DOHH2 (cell line): Measurements from ENCODE around the gene AP2A1.

ENCODE experiments used
- H3F3A ChIP-seq: fragments of 200-600 bp; sonication (generic), shearing (Covaris generic); 2 replicates; pipeline ENCODE4 v1.6.0; 2016; ENCODE audit warnings: antibody characterized with exemption, mild to moderate bottlenecking; ENCODE audit not compliant: control insufficient read depth, insufficient read depth
- H3K27ac ChIP-seq: fragments of 200-600 bp; sonication (generic); 2 replicates; pipeline ENCODE4 v1.5.1; 2014; ENCODE audit warnings: low read depth, mild to moderate bottlenecking, low read length, moderate library complexity
- H3K27me3 ChIP-seq: fragments of 200-600 bp; sonication (generic); 2 replicates; pipeline ENCODE4 v1.6.1; 2014; ENCODE audit warnings: mild to moderate bottlenecking, low read length, mixed read lengths; ENCODE audit not compliant: control insufficient read depth
- H3K36me3 ChIP-seq: fragments of 200-600 bp; sonication (generic); 2 replicates; pipeline ENCODE4 v1.6.1; 2014; ENCODE audit warnings: mild to moderate bottlenecking, low read length, moderate library complexity, mixed read lengths; ENCODE audit not compliant: control insufficient read depth
- H3K4me1 ChIP-seq: fragments of 200-600 bp; sonication (generic); 2 replicates; pipeline ENCODE4 v1.6.1; 2014; ENCODE audit warnings: mild to moderate bottlenecking, low read length, mixed read lengths; ENCODE audit not compliant: control insufficient read depth
- H3K4me2 ChIP-seq: fragments of 200-600 bp; sonication (generic); 2 replicates; pipeline ENCODE4 v1.6.0; 2014; ENCODE audit warnings: mild to moderate bottlenecking, low read length, moderate library complexity
- H3K4me3 ChIP-seq: fragments of 200-600 bp; sonication (generic); 2 replicates; pipeline ENCODE4 v1.5.1; 2014; ENCODE audit warnings: mild to moderate bottlenecking, low read length, mixed read lengths
- H3K79me2 ChIP-seq: fragments of 200-600 bp; sonication (generic); 2 replicates; pipeline ENCODE4 v1.6.1; 2014; ENCODE audit warnings: mild to moderate bottlenecking, low read length, mixed read lengths; ENCODE audit not compliant: control insufficient read depth
- H3K9me2 ChIP-seq: fragments of 200-600 bp; sonication (generic); replicated peaks from 2 replicates; pipeline ENCODE4 v1.6.1; 2014; ENCODE audit warnings: mild to moderate bottlenecking, low read length, mixed read lengths; ENCODE audit not compliant: control insufficient read depth
- H3K9me3 ChIP-seq: fragments of 200-600 bp; sonication (generic); 2 replicates; pipeline ENCODE4 v1.6.1; 2014; ENCODE audit warnings: antibody characterized with exemption, low read length, mixed read lengths; ENCODE audit not compliant: control insufficient read depth, insufficient read depth
- H4K20me1 ChIP-seq: fragments of 200-600 bp; sonication (generic); 2 replicates; pipeline ENCODE4 v1.6.0; 2014; ENCODE audit warnings: low read depth, mild to moderate bottlenecking, antibody characterized with exemption, low read length, moderate library complexity; ENCODE audit not compliant: control insufficient read depth, insufficient read depth
- EZH2phosphoT487 ChIP-seq: fragments of 200-600 bp; sonication (generic); IDR thresholded peaks from 2 replicates; pipeline ENCODE4 v1.6.1; 2017; ENCODE audit warnings: borderline replicate concordance, mild to moderate bottlenecking, antibody characterized with exemption, low read length, moderate library complexity, mixed read lengths
- TF ChIP-seq, protein P1 (sequence below): fragments of 200-600 bp; sonication (generic); IDR thresholded peaks from one replicate; pipeline ENCODE4 v1.5.1; 2014; ENCODE audit warnings: antibody characterized with exemption, mild to moderate bottlenecking, low read depth, low read length; ENCODE audit not compliant: poor library complexity, severe bottlenecking

AP2A1 gene

DNA sequence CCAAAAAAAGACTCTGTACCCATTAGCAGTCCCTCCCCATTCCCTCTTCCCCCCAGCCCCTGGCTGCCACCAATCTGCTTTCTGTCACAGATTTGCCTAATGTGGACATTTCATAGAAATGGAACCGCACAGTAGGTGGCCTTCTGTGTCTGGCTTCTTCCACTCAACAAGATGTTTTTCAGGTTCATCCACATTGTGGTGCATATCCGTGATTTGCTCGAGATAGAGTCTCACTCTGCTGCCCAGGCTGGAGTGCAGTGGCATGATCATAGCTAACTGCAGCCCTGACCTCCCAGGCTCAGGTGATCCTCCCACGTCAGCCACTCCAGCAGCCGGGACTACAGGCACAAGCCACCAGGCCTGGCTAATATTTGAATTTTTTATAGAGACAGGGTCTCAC lies 20.9 kb downstream of the AP2A1 start:
- Histone ChIP-seq H3K4me3 (no peak overlapping the region), H3K27ac (no peak overlapping the region), H3K79me2 (no peaks in the 10 kb centered on the region), H4K20me1 (no peaks in the 10 kb centered on the region), H3K36me3 (peaks cover 35% of the 10 kb centered on the region), H3F3A (no peaks in the 10 kb centered on the region), H3K4me2 (no peak overlapping the region), H3K4me1 (no peaks in the 10 kb centered on the region), H3K9me3 (no peaks in the 10 kb centered on the region), H3K9me2 (no peaks in the 10 kb centered on the region), H3K27me3 (no peaks in the 10 kb centered on the region)
- TF ChIP-seq EZH2phosphoT487, result no peak

DNA sequence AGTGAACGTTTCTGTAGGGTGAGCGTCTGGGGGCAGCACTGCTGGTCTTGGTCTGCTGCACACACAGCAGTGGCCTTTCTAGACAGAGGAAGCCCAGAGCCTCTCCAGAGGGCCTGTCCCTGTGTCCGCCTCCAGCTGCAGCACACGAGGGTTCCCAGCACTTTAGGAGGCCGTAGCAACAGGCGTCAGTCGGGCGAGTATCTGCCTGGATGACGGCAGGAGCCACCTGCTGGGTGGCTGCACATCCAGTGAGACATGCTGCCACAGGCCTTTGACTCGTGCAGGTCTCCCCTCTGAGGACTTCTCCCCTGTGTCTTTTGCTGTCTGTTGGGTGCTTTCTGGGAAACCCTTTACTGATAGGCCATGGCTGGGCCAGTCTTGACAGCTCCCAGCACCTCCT lies 22.1 kb downstream of the AP2A1 start:
- Histone ChIP-seq H3K4me1 (no peaks in the 10 kb centered on the region), H3K4me2 (no peak overlapping the region), H4K20me1 (no peaks in the 10 kb centered on the region), H3K9me2 (no peaks in the 10 kb centered on the region), H3K36me3 (peaks cover 32% of the 10 kb centered on the region), H3K27me3 (no peaks in the 10 kb centered on the region), H3F3A (no peaks in the 10 kb centered on the region), H3K9me3 (no peaks in the 10 kb centered on the region), H3K27ac (no peak overlapping the region), H3K79me2 (no peaks in the 10 kb centered on the region), H3K4me3 (no peak overlapping the region)
- no peak for TF ChIP-seq EZH2phosphoT487
- TF ChIP-seq, protein P1, sequence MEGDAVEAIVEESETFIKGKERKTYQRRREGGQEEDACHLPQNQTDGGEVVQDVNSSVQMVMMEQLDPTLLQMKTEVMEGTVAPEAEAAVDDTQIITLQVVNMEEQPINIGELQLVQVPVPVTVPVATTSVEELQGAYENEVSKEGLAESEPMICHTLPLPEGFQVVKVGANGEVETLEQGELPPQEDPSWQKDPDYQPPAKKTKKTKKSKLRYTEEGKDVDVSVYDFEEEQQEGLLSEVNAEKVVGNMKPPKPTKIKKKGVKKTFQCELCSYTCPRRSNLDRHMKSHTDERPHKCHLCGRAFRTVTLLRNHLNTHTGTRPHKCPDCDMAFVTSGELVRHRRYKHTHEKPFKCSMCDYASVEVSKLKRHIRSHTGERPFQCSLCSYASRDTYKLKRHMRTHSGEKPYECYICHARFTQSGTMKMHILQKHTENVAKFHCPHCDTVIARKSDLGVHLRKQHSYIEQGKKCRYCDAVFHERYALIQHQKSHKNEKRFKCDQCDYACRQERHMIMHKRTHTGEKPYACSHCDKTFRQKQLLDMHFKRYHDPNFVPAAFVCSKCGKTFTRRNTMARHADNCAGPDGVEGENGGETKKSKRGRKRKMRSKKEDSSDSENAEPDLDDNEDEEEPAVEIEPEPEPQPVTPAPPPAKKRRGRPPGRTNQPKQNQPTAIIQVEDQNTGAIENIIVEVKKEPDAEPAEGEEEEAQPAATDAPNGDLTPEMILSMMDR, result no peak

DNA sequence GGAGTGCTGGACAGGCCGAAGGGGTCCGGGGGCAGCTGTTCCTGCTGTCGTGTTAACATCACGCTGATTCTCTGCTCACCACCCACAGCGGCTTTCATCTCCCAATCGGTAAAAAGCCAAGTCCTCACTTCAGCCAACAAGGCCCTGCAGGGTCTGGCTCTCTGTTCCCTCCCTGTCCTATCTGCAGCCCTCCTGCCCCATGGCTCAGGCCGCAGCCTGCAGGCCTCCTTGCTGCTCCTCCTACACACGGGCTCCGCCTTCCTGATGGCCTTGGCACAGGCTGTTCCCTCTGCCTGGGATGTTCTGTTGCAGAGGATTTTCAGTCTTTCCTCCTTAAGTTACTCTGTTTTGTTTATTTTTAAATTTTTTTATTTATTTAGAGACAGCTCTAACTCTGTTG lies 24.1 kb downstream of the AP2A1 start:
- Histone ChIP-seq H3K4me1 (no peaks in the 10 kb centered on the region), H3K9me2 (no peaks in the 10 kb centered on the region), H3F3A (no peaks in the 10 kb centered on the region), H4K20me1 (no peaks in the 10 kb centered on the region), H3K4me2 (no peak overlapping the region), H3K9me3 (no peaks in the 10 kb centered on the region), H3K36me3 (peaks cover 40% of the 10 kb centered on the region), H3K4me3 (no peak overlapping the region), H3K27me3 (no peaks in the 10 kb centered on the region), H3K79me2 (no peaks in the 10 kb centered on the region), H3K27ac (no peak overlapping the region)
- TF ChIP-seq EZH2phosphoT487, result no peak

DNA sequence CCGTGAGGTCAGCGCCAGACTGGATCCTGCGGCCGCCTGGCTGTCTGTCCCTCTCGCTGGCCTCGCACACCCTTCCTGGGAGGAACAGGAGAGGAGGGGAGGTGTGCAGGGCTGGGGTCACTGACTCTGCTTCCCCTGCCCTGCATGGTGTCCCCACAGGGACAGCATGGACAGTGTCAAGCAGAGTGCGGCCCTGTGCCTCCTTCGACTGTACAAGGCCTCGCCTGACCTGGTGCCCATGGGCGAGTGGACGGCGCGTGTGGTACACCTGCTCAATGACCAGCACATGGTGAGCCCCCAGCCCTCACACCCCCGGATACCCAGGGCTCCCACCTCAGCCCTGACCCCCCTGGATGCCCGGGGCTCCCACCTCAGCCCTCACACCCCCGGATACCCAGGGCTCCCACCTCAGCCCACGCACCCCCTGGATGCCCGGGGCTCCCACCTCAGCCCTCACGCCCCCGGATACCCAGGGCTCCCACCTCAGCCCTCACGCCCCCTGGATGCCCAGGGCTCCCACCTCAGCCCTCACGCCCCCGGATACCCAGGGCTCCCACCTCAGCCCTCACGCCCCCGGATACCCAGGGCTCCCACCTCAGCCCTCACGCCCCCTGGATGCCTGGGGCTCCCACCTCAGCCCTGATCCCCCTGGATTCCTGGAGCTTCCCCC lies 25.1 kb downstream of the AP2A1 start:
- Histone ChIP-seq H3K27me3 (no peaks in the 10 kb centered on the region), H3K27ac (no peak overlapping the region), H4K20me1 (no peaks in the 10 kb centered on the region), H3K4me3 (no peak overlapping the region), H3K4me2 (no peak overlapping the region), H3K4me1 (no peaks in the 10 kb centered on the region), H3F3A (no peaks in the 10 kb centered on the region), H3K36me3 (peaks cover 50% of the 10 kb centered on the region), H3K79me2 (no peaks in the 10 kb centered on the region), H3K9me2 (no peaks in the 10 kb centered on the region), H3K9me3 (no peaks in the 10 kb centered on the region)
- TF ChIP-seq EZH2phosphoT487, result no peak
- TF ChIP-seq, protein P1, result no peak
